HepG2 (cell line): ENCODE measurements around the gene POLH. TPM values are rescaled to one million over a fixed set of nuclear protein-coding genes. Genes with fewer than 3 reads are reported as not detected.

Experiments used
- AKAP8 ChIP-seq: sonication (generic); formaldehyde crosslinking; IDR thresholded peaks from 2 replicates; pipeline ENCODE4 v1.5.1; 2020; ENCODE audit warnings: mild to moderate bottlenecking, missing genetic modification reagents
- CENPBD1 ChIP-seq: sonication (generic); formaldehyde crosslinking; IDR thresholded peaks from 2 replicates; pipeline ENCODE4 v1.8.0; 2022; ENCODE audit warnings: missing genetic modification reagents, low read depth, mild to moderate bottlenecking, borderline replicate concordance
- CSRNP2 ChIP-seq: sonication (generic); formaldehyde crosslinking; conservative IDR thresholded peaks from 2 replicates; pipeline ENCODE4 v1.8.0; 2022; ENCODE audit warnings: low read depth, missing genetic modification reagents
- HOXD1 ChIP-seq: sonication (generic); formaldehyde crosslinking; IDR thresholded peaks from 2 replicates; pipeline ENCODE4 v1.5.0; 2020; ENCODE audit warnings: missing genetic modification reagents
- MAFF ChIP-seq: IDR thresholded peaks from 2 replicates; pipeline ENCODE4 v1.6.1; 2011; ENCODE audit warnings: low read depth, low read length, improper control_type of control experiment
- MXD4 ChIP-seq: IDR thresholded peaks from 2 replicates; pipeline ENCODE4 v1.6.1; 2016; ENCODE audit warnings: mild to moderate bottlenecking, missing biosample characterization, missing genetic modification reagents
- NR2F1 ChIP-seq, 2 experiments: fragments of 450-650 bp in 1 of 2; formaldehyde crosslinking in 1 of 2; IDR thresholded peaks; 2 replicates each; pipeline versions ENCODE4 v1.5.0 to v1.6.1; 2016 to 2020; ENCODE audit warnings: mild to moderate bottlenecking in 1 of 2, missing compliant biosample characterization in 1 of 2, missing genetic modification reagents in 1 of 2, moderate library complexity in 1 of 2
- PTBP1 ChIP-seq: fragments of 200-400 bp; formaldehyde crosslinking; IDR thresholded peaks from 2 replicates; pipeline ENCODE4 v1.6.1; 2018; ENCODE audit warnings: low read length, low read depth; ENCODE audit not compliant: poor library complexity, severe bottlenecking
- SALL2 ChIP-seq: sonication (generic); formaldehyde crosslinking; IDR thresholded peaks from 2 replicates; pipeline ENCODE4 v1.8.1; 2023; ENCODE audit warnings: mild to moderate bottlenecking, missing genetic modification reagents, inconsistent platforms
- ZBTB8A ChIP-seq: sonication (generic); formaldehyde crosslinking; IDR thresholded peaks from 2 replicates; pipeline ENCODE4 v1.4.0; 2020; ENCODE audit warnings: mild to moderate bottlenecking, low read depth, missing genetic modification reagents, borderline replicate concordance
- ZHX1 ChIP-seq: sonication (generic); formaldehyde crosslinking; IDR thresholded peaks from 2 replicates; pipeline ENCODE4 v1.8.1; 2022; ENCODE audit warnings: low read depth, mild to moderate bottlenecking, missing genetic modification reagents
- ZNF124 ChIP-seq: sonication (generic); formaldehyde crosslinking; IDR thresholded peaks from 2 replicates; pipeline ENCODE4 v1.4.0; 2020; ENCODE audit warnings: missing genetic modification reagents
- ZNF333 ChIP-seq: sonication (generic); formaldehyde crosslinking; IDR thresholded peaks from 2 replicates; pipeline ENCODE4 v1.4.0; 2020; ENCODE audit warnings: mild to moderate bottlenecking, missing genetic modification reagents, borderline replicate concordance
- ZNF484 ChIP-seq: sonication (generic); formaldehyde crosslinking; IDR thresholded peaks from 2 replicates; pipeline ENCODE4 v1.5.1; 2020; ENCODE audit warnings: mild to moderate bottlenecking, low read depth, missing genetic modification reagents, borderline replicate concordance
- ZNF546 ChIP-seq: sonication (generic); formaldehyde crosslinking; conservative IDR thresholded peaks from 2 replicates; pipeline ENCODE4 v1.8.1; 2023; ENCODE audit warnings: mild to moderate bottlenecking, missing genetic modification reagents
- ZNF567 ChIP-seq: sonication (generic); formaldehyde crosslinking; IDR thresholded peaks from 2 replicates; pipeline ENCODE4 v1.8.1; 2023; ENCODE audit warnings: mild to moderate bottlenecking, missing genetic modification reagents, borderline replicate concordance
- ZSCAN20 ChIP-seq: sonication (generic); formaldehyde crosslinking; IDR thresholded peaks from 2 replicates; pipeline ENCODE4 v1.4.0; 2020; ENCODE audit warnings: missing genetic modification reagents, mild to moderate bottlenecking, borderline replicate concordance
- ZSCAN9 ChIP-seq: IDR thresholded peaks from 2 replicates; pipeline ENCODE4 v1.6.1; 2016; ENCODE audit warnings: borderline replicate concordance
- polyA plus RNA-seq, 8 experiments: library from polyadenylated mRNA; depleted of rRNA in 3 of 8; stranded (reverse) in 7 of 8; unstranded in 1 of 8; fragments of >200 nt; fragmentation: Illumina TruSeq in 4 of 8; extraction: Trizol in 4 of 8; gene quantifications; 2 replicates each; pipeline versions ENCODE4 v1.2.1 to v1.2.3, GENCODE V29; 2011 to 2016; ENCODE audit warnings: low read depth in 4 of 8, missing spikeins in 1 of 8, mixed read lengths in 1 of 8; ENCODE audit not compliant: insufficient read depth in 1 of 8
- total RNA-seq, 5 experiments: library from RNA; depleted of rRNA; stranded (reverse); fragments of >200 nt; fragmentation: Illumina TruSeq; extraction: Trizol; gene quantifications; 2 replicates each; pipeline ENCODE4 v1.2.3, GENCODE V29; 2016; ENCODE audit warnings: low read depth in 1 of 5
- TF ChIP-seq, protein P1 (sequence below): sonication (generic); formaldehyde crosslinking; IDR thresholded peaks from 2 replicates; pipeline ENCODE4 v1.5.0; 2020; ENCODE audit warnings: mild to moderate bottlenecking, low read depth, missing genetic modification reagents, borderline replicate concordance
- TF ChIP-seq, protein P2 (sequence below): IDR thresholded peaks from 2 replicates; pipeline ENCODE4 v1.6.1; 2016; ENCODE audit warnings: missing genetic modification reagents, missing compliant biosample characterization
- TF ChIP-seq, protein P3 (sequence below): conservative IDR thresholded peaks from 2 replicates; pipeline ENCODE4 v1.6.1; 2018; ENCODE audit warnings: missing genetic modification reagents

The POLH gene
- total and polyA plus RNA-seq, 2 of the 13 experiments (the other 11 are each of a cell fraction or from before 2014, with no cell fraction given) = 11.6 to 25.0 TPM

GRCh38 chr6:43635387-43636307, 59.7 kb downstream of the POLH start, which contains the start of gene MAD2L1BP (continued):
- TF ChIP-seq HOXD1 (CRISPR knock-in tag) (peak; percentile 22; the same call in 1 of the 2 replicates), MXD4 (CRISPR knock-in tag) (peak; percentile 90), ZNF333 (peak; percentile 82; the same call in 1 of the 2 replicates), ZBTB8A (no peak), ZNF484 (no peak), ZSCAN9 (CRISPR knock-in tag) (peak; percentile 82), ZHX1 (CRISPR knock-in tag) (0 out of 2 replicates have a peak, but pooled peaks have one; percentile 67), NR2F1 (CRISPR knock-in tag; IDR thresholded peaks at IDR 0.05) (0 out of 4 replicates have a peak, but pooled peaks have one; percentile 16 to 25), AKAP8 (CRISPR knock-in tag) (0 out of 2 replicates have a peak, but pooled peaks have one; percentile 40), ZNF124 (CRISPR knock-in tag) (0 out of 2 replicates have a peak, but pooled peaks have one; percentile 77), PTBP1 (peak; percentile 38), SALL2 (CRISPR knock-in tag) (no peak; the same call in 1 of the 2 replicates), ZNF546 (CRISPR knock-in tag) (peak; percentile 60), CSRNP2 (no peak), ZNF567 (no peak; the same call in 1 of the 2 replicates), MAFF (no peak), CENPBD1 (CRISPR knock-in tag) (0 out of 2 replicates have a peak, but pooled peaks have one; percentile 24), ZSCAN20 (CRISPR knock-in tag) (no peak)
- TF ChIP-seq, protein P1, sequence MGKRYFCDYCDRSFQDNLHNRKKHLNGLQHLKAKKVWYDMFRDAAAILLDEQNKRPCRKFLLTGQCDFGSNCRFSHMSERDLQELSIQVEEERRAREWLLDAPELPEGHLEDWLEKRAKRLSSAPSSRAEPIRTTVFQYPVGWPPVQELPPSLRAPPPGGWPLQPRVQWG (CRISPR knock-in tag) = no peak
- TF ChIP-seq, protein P2, sequence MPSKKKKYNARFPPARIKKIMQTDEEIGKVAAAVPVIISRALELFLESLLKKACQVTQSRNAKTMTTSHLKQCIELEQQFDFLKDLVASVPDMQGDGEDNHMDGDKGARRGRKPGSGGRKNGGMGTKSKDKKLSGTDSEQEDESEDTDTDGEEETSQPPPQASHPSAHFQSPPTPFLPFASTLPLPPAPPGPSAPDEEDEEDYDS = peak; percentile 98
- TF ChIP-seq, protein P3, sequence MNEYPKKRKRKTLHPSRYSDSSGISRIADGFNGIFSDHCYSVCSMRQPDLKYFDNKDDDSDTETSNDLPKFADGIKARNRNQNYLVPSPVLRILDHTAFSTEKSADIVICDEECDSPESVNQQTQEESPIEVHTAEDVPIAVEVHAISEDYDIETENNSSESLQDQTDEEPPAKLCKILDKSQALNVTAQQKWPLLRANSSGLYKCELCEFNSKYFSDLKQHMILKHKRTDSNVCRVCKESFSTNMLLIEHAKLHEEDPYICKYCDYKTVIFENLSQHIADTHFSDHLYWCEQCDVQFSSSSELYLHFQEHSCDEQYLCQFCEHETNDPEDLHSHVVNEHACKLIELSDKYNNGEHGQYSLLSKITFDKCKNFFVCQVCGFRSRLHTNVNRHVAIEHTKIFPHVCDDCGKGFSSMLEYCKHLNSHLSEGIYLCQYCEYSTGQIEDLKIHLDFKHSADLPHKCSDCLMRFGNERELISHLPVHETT (CRISPR knock-in tag) = peak; percentile 89
